PC-9 (cell line): ENCODE results near the gene CEBPA. TPM values are rescaled to one million over a fixed set of nuclear protein-coding genes. Genes with fewer than 3 reads are reported as not detected.

ENCODE experiments used
- BruUV-seq: library from RNA; stranded (reverse); fragments of 400-500 nt; replicated peaks from 2 replicates; lab custom pipeline; 2021; lab: Mats Ljungman, UMichigan
- CTCF ChIA-PET: fragments of 300-600 bp; sonication (Branson Sonifier 250); formaldehyde crosslinking; loops from one replicate; lab custom pipeline; 2022; ENCODE audit warnings: antibody characterized with exemption; lab: Charles Lee
- POLR2A ChIA-PET: fragments of 300-600 bp; sonication (Branson Sonifier 250); formaldehyde crosslinking; loops from one replicate; lab custom pipeline; 2022; ENCODE audit warnings: antibody characterized with exemption; ENCODE audit not compliant: unreplicated experiment; lab: Charles Lee
- DNase-seq, 2 experiments: peaks; one replicate each; pipeline versions ENCODE4 v3.0.0 to v3.0.0-alpha.2; 2015 to 2022; ENCODE audit warnings: mixed read lengths in 1 of 2
- H2AFZ ChIP-seq: fragments of 200-600 bp; sonication (generic); 2 replicates; pipeline ENCODE4 v1.8.1; 2017; ENCODE audit warnings: antibody characterized with exemption
- H3F3A ChIP-seq: fragments of 200-600 bp; sonication (generic); 2 replicates; pipeline ENCODE4 v1.8.1; 2017; ENCODE audit warnings: antibody characterized with exemption, mild to moderate bottlenecking, low read depth; ENCODE audit not compliant: insufficient read depth
- H3K27ac ChIP-seq: fragments of 200-600 bp; sonication (generic); 2 replicates; pipeline ENCODE4 v1.6.1; 2016; ENCODE audit warnings: mixed run types
- H3K27me3 ChIP-seq: fragments of 200-600 bp; sonication (generic); 2 replicates; pipeline ENCODE4 v1.6.1; 2016; ENCODE audit warnings: low read depth, mixed run types; ENCODE audit not compliant: insufficient read depth
- H3K36me3 ChIP-seq: fragments of 200-600 bp; sonication (generic); 2 replicates; pipeline ENCODE4 v1.6.1; 2016; ENCODE audit warnings: low read depth, mixed run types
- H3K4me1 ChIP-seq: fragments of 200-600 bp; sonication (generic); replicated peaks from 2 replicates; pipeline ENCODE4 v1.6.1; 2016; ENCODE audit warnings: mixed run types; ENCODE audit not compliant: insufficient read depth
- H3K4me2 ChIP-seq: fragments of 200-600 bp; sonication (generic); 2 replicates; pipeline ENCODE4 v1.6.1; 2017; ENCODE audit warnings: mixed run types
- H3K4me3 ChIP-seq: fragments of 200-600 bp; sonication (generic); 2 replicates; pipeline ENCODE4 v1.6.1; 2016; ENCODE audit warnings: mixed run types
- H3K79me2 ChIP-seq: fragments of 200-600 bp; sonication (generic); 2 replicates; pipeline ENCODE4 v1.6.1; 2017; ENCODE audit warnings: low read depth, mixed run types
- H3K9me2 ChIP-seq: fragments of 200-600 bp; sonication (generic); 2 replicates; pipeline ENCODE4 v1.8.1; 2017; ENCODE audit warnings: mild to moderate bottlenecking; ENCODE audit not compliant: insufficient read depth
- H3K9me3 ChIP-seq: fragments of 200-600 bp; sonication (generic); 2 replicates; pipeline ENCODE4 v1.8.1; 2016; ENCODE audit warnings: low read depth; ENCODE audit not compliant: insufficient read depth
- H4K20me1 ChIP-seq: fragments of 200-600 bp; sonication (generic); 2 replicates; pipeline ENCODE4 v1.8.1; 2017; ENCODE audit not compliant: insufficient read depth
- CTCF ChIP-seq: fragments of 200-600 bp; sonication (generic); conservative IDR thresholded peaks from 2 replicates; pipeline ENCODE4 v1.6.1; 2017; ENCODE audit warnings: mixed run types, antibody characterized with exemption, mild to moderate bottlenecking, moderate library complexity
- EZH2 ChIP-seq: fragments of 200-600 bp; sonication (generic); IDR thresholded peaks from 2 replicates; pipeline ENCODE4 v1.8.0; 2017; ENCODE audit warnings: antibody characterized with exemption, low read depth
- intact Hi-C: fragments of 100-400 bp; cut with micrococcal nuclease; formaldehyde crosslinking; loops from one replicate; pipeline ENCODE4 v1.10.0; 2022; ENCODE audit not compliant: unreplicated experiment
- total RNA-seq: library from RNA; stranded (reverse); gene quantifications from 2 replicates; pipeline ENCODE4 v1.2.3, GENCODE V29; 2021

The CEBPA gene
- total RNA-seq, 1 experiment from 2014 or later, result 8.9 TPM

DNA sequence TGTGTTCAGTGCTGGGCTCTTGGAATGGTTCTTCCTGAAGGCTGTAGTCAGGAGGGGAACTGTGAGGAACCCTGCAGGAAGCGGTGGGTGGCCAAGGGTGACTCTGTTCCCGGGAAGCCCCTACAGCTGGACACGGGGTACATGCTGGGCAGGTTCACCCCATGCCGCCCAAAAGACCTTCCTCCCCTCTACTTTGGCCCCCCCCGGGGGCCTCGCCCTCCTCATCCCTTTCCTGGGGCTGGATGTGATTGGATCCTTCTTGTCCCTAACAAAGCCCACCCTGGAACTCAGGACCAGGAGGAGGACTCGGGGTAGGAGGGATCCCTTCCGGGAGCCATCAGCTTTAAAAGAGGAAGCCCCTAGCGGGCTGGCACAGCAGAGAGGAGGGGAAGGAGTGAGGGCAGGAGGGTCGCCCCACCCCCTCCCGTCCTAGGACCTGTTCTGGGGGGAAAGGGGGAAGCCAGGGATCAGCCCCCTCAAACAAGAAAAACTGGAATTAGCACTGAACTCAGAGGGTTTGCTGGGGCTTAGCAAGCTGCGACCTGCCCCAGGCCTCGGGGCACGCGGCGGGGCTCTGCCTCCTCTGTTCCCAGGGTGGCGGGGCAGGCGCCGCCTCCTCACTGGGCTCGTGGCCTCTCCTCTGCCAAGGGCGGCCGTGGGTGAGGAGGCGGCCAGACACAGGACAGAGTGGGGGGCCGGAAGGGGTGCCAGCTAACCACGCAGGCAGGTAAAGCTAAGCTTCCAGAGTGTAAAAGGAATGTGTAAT lies 4.0 kb downstream of the CEBPA start:
- Histone ChIP-seq H3F3A (peaks cover 8% of the 10 kb centered on the region; the same call in 1 of the 2 replicates), H3K79me2 (0 out of 2 replicates have a peak, but pooled peaks cover 6% of the 10 kb centered on the region), H2AFZ (no peak overlapping the region), H3K9me3 (no peaks in the 10 kb centered on the region), H3K4me2 (peak overlapping the region; percentile 26; the same call in 1 of the 2 replicates), H3K4me3 (no peak overlapping the region), H3K27me3 (no peaks in the 10 kb centered on the region), H3K27ac (no peak overlapping the region), H3K36me3 (no peaks in the 10 kb centered on the region), H3K9me2 (no peaks in the 10 kb centered on the region), H4K20me1 (no peaks in the 10 kb centered on the region), H3K4me1 (peaks cover 47% of the 10 kb centered on the region)
- ChIA-PET POLR2A (interaction anchor here (0.6 kb wide), 2 partner anchors 327 to 1013 kb away, joined by 3 to 5 read pairs; partner anchors contain the start of gene CEP89), CTCF (interaction anchor here (0.5 to 1.0 kb wide), 2 partner anchors 29 to 76 kb away, joined by 3 read pairs; no protein-coding TSS in a partner anchor)
- no peak for TF ChIP-seq EZH2
- TF ChIP-seq CTCF, result no peak
- no TSS peak for BruUV-seq
- peak; percentile 46 to 77 for DNase-seq
- intact Hi-C loops, result loop anchor here (10.0 kb wide), 1 partner anchor 924 kb away; no protein-coding TSS in a partner anchor

DNA sequence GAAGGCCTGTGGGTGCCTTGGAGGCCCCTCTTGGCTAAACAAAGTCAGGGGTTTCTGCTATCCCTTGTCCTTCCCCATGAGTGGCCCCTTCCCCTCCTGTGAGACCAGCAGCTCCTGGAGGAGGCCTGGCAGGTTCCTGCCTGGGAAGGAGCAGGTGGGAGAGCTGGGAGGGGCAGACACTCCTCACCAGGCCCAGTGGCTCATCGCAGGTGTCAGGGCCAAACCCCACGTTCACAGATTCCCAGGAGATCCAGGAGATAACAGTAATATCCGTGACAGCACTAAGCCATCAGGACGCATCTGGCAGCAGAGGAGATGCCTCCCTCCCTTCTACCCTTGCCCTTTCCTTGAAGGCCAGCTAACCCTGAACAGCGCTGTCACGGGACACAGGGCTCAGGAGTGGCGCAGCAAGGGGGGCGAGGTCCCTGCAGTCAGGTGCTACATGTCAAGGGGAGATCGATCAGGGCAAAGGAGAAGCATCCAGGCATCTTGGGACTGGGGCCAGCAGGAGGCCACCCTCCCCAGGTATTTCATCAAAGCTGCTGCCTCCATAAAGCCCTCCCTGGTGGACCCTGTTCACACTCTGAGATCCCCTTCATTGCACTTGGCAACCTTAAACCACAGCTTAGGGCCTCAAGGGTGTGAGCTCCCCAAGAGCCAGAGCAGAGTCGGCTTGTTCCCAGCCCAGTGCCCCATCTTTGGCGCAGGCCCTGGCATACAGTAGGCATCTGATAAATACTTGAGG lies 4.8 kb downstream of the CEBPA start:
- TF ChIP-seq CTCF (no peak), EZH2 (no peak)
- Histone ChIP-seq H3K4me3 (no peak overlapping the region), H3F3A (peaks cover 13% of the 10 kb centered on the region), H3K4me2 (no peak overlapping the region), H3K27me3 (no peaks in the 10 kb centered on the region), H3K36me3 (no peaks in the 10 kb centered on the region), H3K9me2 (no peaks in the 10 kb centered on the region), H4K20me1 (no peaks in the 10 kb centered on the region), H3K27ac (no peak overlapping the region), H3K4me1 (peaks cover 54% of the 10 kb centered on the region), H3K79me2 (0 out of 2 replicates have a peak, but pooled peaks cover 6% of the 10 kb centered on the region), H3K9me3 (no peaks in the 10 kb centered on the region), H2AFZ (no peak overlapping the region)
- ChIA-PET CTCF (interaction anchor here (1.0 kb wide), 1 partner anchor 77 kb away, joined by 3 read pairs; no protein-coding TSS in a partner anchor), POLR2A (no interaction called here)
- no TSS peak for BruUV-seq
- intact Hi-C loops, result loop anchor here (10.0 kb wide), 1 partner anchor 923 kb away; no protein-coding TSS in a partner anchor
- DNase-seq, result no peak

GRCh38 chr19:33296488-33296971 lies 5.8 kb downstream of the CEBPA start:
- intact Hi-C loops, result loop anchor here (10.0 kb wide), 1 partner anchor 922 kb away; no protein-coding TSS in a partner anchor

More at GRCh38 chr19:33296488-33296971, 5.8 kb downstream of the CEBPA start:
- H3K9me2 ChIP-seq, result no peaks in the 10 kb centered on the region
- no TSS peak for BruUV-seq
- peaks cover 65% of the 10 kb centered on the region for H3K4me1 ChIP-seq
- no peak for TF ChIP-seq EZH2
- DNase-seq, result no peak
- no peak overlapping the region for H3K4me3 ChIP-seq
- H3K27me3 ChIP-seq, result no peaks in the 10 kb centered on the region
- no peaks in the 10 kb centered on the region for H3K36me3 ChIP-seq
- no peak overlapping the region for H3K27ac ChIP-seq
- H3K9me3 ChIP-seq, result no peaks in the 10 kb centered on the region
- H4K20me1 ChIP-seq, result no peaks in the 10 kb centered on the region
- 0 out of 2 replicates have a peak, but pooled peaks cover 6% of the 10 kb centered on the region for H3K79me2 ChIP-seq
- H2AFZ ChIP-seq, result no peak overlapping the region
- H3K4me2 ChIP-seq, result no peak overlapping the region
- peaks cover 15% of the 10 kb centered on the region for H3F3A ChIP-seq
- POLR2A ChIA-PET, result no interaction called here
- CTCF ChIA-PET, result no interaction called here
